HepG2 (cell line): ENCODE results near the gene CBX7. TPM values are rescaled to one million over a fixed set of nuclear protein-coding genes. Genes with fewer than 3 reads are reported as not detected.

Experiments
- ATAC-seq: fragments of 200-7000 bp; cut with Tn5 transposase; 3 replicates; pipeline ENCODE4 v1.9.1; 2020; ENCODE audit warnings: mild to moderate bottlenecking, moderate library complexity
- BruUV-seq: library from RNA; stranded (reverse); fragments of 400-500 nt; replicated peaks from 2 replicates; lab custom pipeline; 2021; lab: Mats Ljungman, UMichigan
- CTCF ChIA-PET: fragments of 300-600 bp; formaldehyde crosslinking; extraction: SDS; loops from one replicate; lab custom pipeline; 2021; ENCODE audit warnings: low total read pairs, inconsistent platforms, low intra/inter-chr PET ratio; lab: Yijun Ruan, JAX
- POLR2A ChIA-PET: fragments of 350-600 bp; sonication (Branson Sonifier 250); formaldehyde crosslinking; loops from one replicate; lab custom pipeline; 2020; ENCODE audit warnings: antibody characterized with exemption, inconsistent platforms; lab: Yijun Ruan, JAX
- DNase-seq: peaks from one replicate; pipeline ENCODE4 v3.0.0-alpha.2; 2015; ENCODE audit warnings: low spot score
- FAIRE-seq: peaks from 3 replicates; lab custom pipeline; 2011; peaks lifted over from hg19 to GRCh38; lab: Jason Lieb, UNC
- H2AFZ ChIP-seq: one replicate; pipeline ENCODE4 v1.6.1; 2011; ENCODE audit warnings: low read length, inconsistent platforms
- H3K27ac ChIP-seq: fragments of 300-600 bp; 3 replicates; pipeline ENCODE4 v1.8.0; 2011; ENCODE audit warnings: mixed run types, mild to moderate bottlenecking, mixed read lengths, low read length, inconsistent platforms; ENCODE audit not compliant: insufficient read depth; ENCODE audit errors: extremely low read length
- H3K27me3 ChIP-seq, 2 experiments: fragments of 200-600 bp in 1 of 2; 2 replicates in 1 of 2; 3 replicates in 1 of 2; pipeline versions ENCODE4 v1.6.0 to v1.8.0; 2011; ENCODE audit warnings: low read length in 2 of 2, mild to moderate bottlenecking in 2 of 2, moderate library complexity in 2 of 2, inconsistent platforms in 1 of 2; ENCODE audit not compliant: insufficient read depth in 2 of 2, control insufficient read depth in 1 of 2
- H3K36me3 ChIP-seq, 2 experiments: fragments of 200-600 bp in 1 of 2; replicated peaks in 1 of 2; 2 replicates in 1 of 2; 3 replicates in 1 of 2; pipeline versions ENCODE4 v1.5.1 to v1.8.0; 2011; ENCODE audit warnings: low read length in 2 of 2, inconsistent platforms in 1 of 2; ENCODE audit not compliant: insufficient read depth in 2 of 2, control insufficient read depth in 1 of 2
- H3K4me1 ChIP-seq: 2 replicates; pipeline ENCODE4 v1.5.1; 2012; ENCODE audit warnings: low read length, inconsistent platforms; ENCODE audit not compliant: insufficient read depth
- H3K4me2 ChIP-seq: 2 replicates; pipeline ENCODE4 v1.6.0; 2011; ENCODE audit warnings: low read depth, low read length, inconsistent platforms
- H3K4me3 ChIP-seq, 3 experiments: fragments of 200-600 bp in 1 of 3; sonication (generic), shearing (Covaris generic) in 1 of 3; replicated peaks in 1 of 3; 2 replicates each; pipeline ENCODE4 v1.5.1; 2011 to 2016; ENCODE audit warnings: low read length in 3 of 3, inconsistent platforms in 2 of 3, low read depth in 2 of 3, mild to moderate bottlenecking in 2 of 3, control low read depth in 1 of 3, mixed read lengths in 1 of 3; ENCODE audit not compliant: insufficient read depth in 1 of 3
- H3K79me2 ChIP-seq: one replicate; pipeline ENCODE4 v1.6.1; 2011; ENCODE audit warnings: low read length, inconsistent platforms; ENCODE audit not compliant: insufficient read depth
- H3K9ac ChIP-seq: 2 replicates; pipeline ENCODE4 v1.6.0; 2011; ENCODE audit warnings: mild to moderate bottlenecking, low read depth, low read length, inconsistent platforms; ENCODE audit not compliant: insufficient read depth
- H3K9me3 ChIP-seq: 2 replicates; pipeline ENCODE4 v1.5.1; 2012; ENCODE audit warnings: mild to moderate bottlenecking, low read length
- H4K20me1 ChIP-seq: 2 replicates; pipeline ENCODE4 v1.6.0; 2011; ENCODE audit warnings: inconsistent platforms, mild to moderate bottlenecking, low read length, moderate library complexity; ENCODE audit not compliant: insufficient read depth
- DNMT3B ChIP-seq: conservative IDR thresholded peaks from 2 replicates; pipeline ENCODE4 v1.6.1; 2016; ENCODE audit warnings: missing biosample characterization, control low read depth
- DR1 ChIP-seq: sonication (generic); formaldehyde crosslinking; IDR thresholded peaks from 2 replicates; pipeline ENCODE4 v1.8.0; 2021; ENCODE audit warnings: mild to moderate bottlenecking, missing genetic modification reagents, inconsistent platforms
- KAT7 ChIP-seq: IDR thresholded peaks from 2 replicates; pipeline ENCODE4 v1.6.1; 2018; ENCODE audit warnings: borderline replicate concordance, missing compliant biosample characterization
- PCBP2 ChIP-seq: fragments of 200-400 bp; formaldehyde crosslinking; optimal IDR thresholded peaks from 2 replicates; pipeline ENCODE3; 2018; ENCODE audit warnings: low read length, low read depth; ENCODE audit not compliant: poor library complexity, severe bottlenecking
- RORA ChIP-seq: sonication (generic); formaldehyde crosslinking; IDR thresholded peaks from 2 replicates; pipeline ENCODE4 v1.5.0; 2020; ENCODE audit warnings: mild to moderate bottlenecking, missing genetic modification reagents, moderate library complexity
- SAFB2 ChIP-seq: sonication (generic); formaldehyde crosslinking; IDR thresholded peaks from 2 replicates; pipeline ENCODE4 v1.5.1; 2020; ENCODE audit warnings: missing genetic modification reagents, low read depth, mild to moderate bottlenecking, borderline replicate concordance
- ZNF235 ChIP-seq: sonication (generic); formaldehyde crosslinking; IDR thresholded peaks from 2 replicates; pipeline ENCODE4 v1.8.1; 2023; ENCODE audit warnings: mild to moderate bottlenecking, missing genetic modification reagents, borderline replicate concordance
- ZNF703 ChIP-seq: sonication (generic); formaldehyde crosslinking; IDR thresholded peaks from 2 replicates; pipeline ENCODE4 v1.5.1; 2020; ENCODE audit warnings: missing genetic modification reagents, mild to moderate bottlenecking, moderate library complexity, borderline replicate concordance
- ZNF710 ChIP-seq: sonication (generic); formaldehyde crosslinking; IDR thresholded peaks from 2 replicates; pipeline ENCODE4 v1.5.0; 2020; ENCODE audit warnings: mild to moderate bottlenecking, missing genetic modification reagents, borderline replicate concordance
- ZNF768 ChIP-seq: sonication (generic); formaldehyde crosslinking; IDR thresholded peaks from 2 replicates; pipeline ENCODE4 v1.4.0; 2020; ENCODE audit warnings: missing genetic modification reagents
- ZNF841 ChIP-seq: sonication (generic); formaldehyde crosslinking; IDR thresholded peaks from 2 replicates; pipeline ENCODE4 v1.8.1; 2023; ENCODE audit warnings: missing genetic modification reagents, borderline replicate concordance
- WGBS: methylation state at CpG from one replicate; pipeline ENCODE4 v1.1.6; 2017; ENCODE audit warnings: low lambda C conversion rate; 5-methylcytosine and 5-hydroxymethylcytosine counted together
- in situ Hi-C: cut with HindIII; loops from 2 replicates; pipeline ENCODE4 v1.10.0; 2017; ENCODE audit warnings: low pct_unique_long_range_greater_than_20kb; ENCODE audit not compliant: extremely low pct_ligation_motif_present
- intact Hi-C: fragments of 100-400 bp; cut with micrococcal nuclease; formaldehyde crosslinking; loops from one replicate; pipeline ENCODE4 v1.10.0; 2022; ENCODE audit not compliant: unreplicated experiment
- polyA plus RNA-seq, 8 experiments: library from polyadenylated mRNA; depleted of rRNA in 3 of 8; stranded (reverse) in 7 of 8; unstranded in 1 of 8; fragments of >200 nt; fragmentation: Illumina TruSeq in 4 of 8; extraction: Trizol in 4 of 8; gene quantifications; 2 replicates each; pipeline versions ENCODE4 v1.2.1 to v1.2.3, GENCODE V29; 2011 to 2016; ENCODE audit warnings: low read depth in 4 of 8, missing spikeins in 1 of 8, mixed read lengths in 1 of 8; ENCODE audit not compliant: insufficient read depth in 1 of 8
- total RNA-seq, 5 experiments: library from RNA; depleted of rRNA; stranded (reverse); fragments of >200 nt; fragmentation: Illumina TruSeq; extraction: Trizol; gene quantifications; 2 replicates each; pipeline ENCODE4 v1.2.3, GENCODE V29; 2016; ENCODE audit warnings: low read depth in 1 of 5
- TF ChIP-seq, protein P1 (sequence below): sonication (generic); formaldehyde crosslinking; IDR thresholded peaks from 2 replicates; pipeline ENCODE4 v1.5.1; 2020; ENCODE audit warnings: missing genetic modification reagents, mild to moderate bottlenecking, borderline replicate concordance

Gene CBX7
- total and polyA plus RNA-seq, 2 of the 13 experiments (the other 11 are each of a cell fraction or from before 2014, with no cell fraction given), result 0.35 to 4.9 TPM

GRCh38 chr22:39122772-39123470, 29.6 kb downstream of the CBX7 start (continued):
- no peak for TF ChIP-seq DR1 (CRISPR knock-in tag)
- TF ChIP-seq ZNF841 (CRISPR knock-in tag), result no peak
- TF ChIP-seq ZNF768, result no peak
- TF ChIP-seq KAT7 (CRISPR knock-in tag), result no peak
- no peak for TF ChIP-seq ZNF235 (CRISPR knock-in tag)
- TF ChIP-seq, protein P1, sequence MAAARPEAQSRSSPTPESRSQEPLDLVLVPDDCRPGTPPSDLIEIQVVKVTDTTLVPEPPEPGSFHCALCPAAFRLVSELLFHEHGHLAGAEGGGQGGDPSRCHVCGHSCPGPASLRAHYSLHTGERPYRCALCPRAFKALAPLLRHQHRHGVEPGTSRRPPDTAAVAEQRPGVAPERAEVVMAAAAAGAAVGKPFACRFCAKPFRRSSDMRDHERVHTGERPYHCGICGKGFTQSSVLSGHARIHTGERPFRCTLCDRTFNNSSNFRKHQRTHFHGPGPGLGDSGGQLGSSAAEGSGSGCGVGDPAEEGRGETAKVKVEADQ, result no peak
- TF ChIP-seq ZNF710 (CRISPR knock-in tag), result no peak
- TF ChIP-seq RORA (CRISPR knock-in tag), result no peak

DNA sequence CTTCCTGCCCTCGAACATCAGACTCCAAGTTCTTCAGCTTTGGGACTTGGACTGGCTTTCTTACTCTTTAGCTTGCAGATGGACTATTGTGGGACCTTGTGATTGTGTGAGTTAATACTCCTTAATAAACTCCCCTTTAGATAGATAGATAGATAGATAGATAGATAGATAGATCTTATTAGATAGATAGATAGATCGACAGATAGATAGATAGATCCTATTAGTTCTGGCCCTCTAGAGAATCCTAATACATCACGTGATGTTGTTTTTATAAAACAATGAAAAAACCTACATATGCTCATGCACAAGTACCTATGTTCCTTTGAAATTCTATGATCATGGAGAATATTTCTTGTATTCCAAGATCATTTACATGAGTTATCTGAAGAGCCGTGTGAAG, 31.5 kb downstream of the CBX7 start:
- in situ Hi-C loops, result loop anchor here (10.0 kb wide), 1 partner anchor 246 kb away; the partner anchor contains the start of gene CBX6
- POLR2A ChIA-PET, result no interaction called here
- Histone ChIP-seq H2AFZ (no peak overlapping the region), H3K4me3 (no peak overlapping the region), H3K27ac (no peak overlapping the region), H4K20me1 (no peaks in the 10 kb centered on the region), H3K36me3 (no peaks in the 10 kb centered on the region), H3K9me3 (no peaks in the 10 kb centered on the region), H3K27me3 (peaks cover 0 to 1% of the 10 kb centered on the region in 2 experiments; a peak in 1 of 5 replicates), H3K9ac (no peak overlapping the region), H3K4me1 (0 out of 2 replicates have a peak, but pooled peaks cover 6% of the 10 kb centered on the region), H3K79me2 (no peaks in the 10 kb centered on the region), H3K4me2 (no peak overlapping the region)
- DNase-seq (no peak), FAIRE-seq (no peak), ATAC-seq (no peak)
- intact Hi-C loops, result no loop called here
- no TSS peak for BruUV-seq
- WGBS, result 23% methylated on average over 4 of the region's 4 CpGs
- CTCF ChIA-PET, result interaction anchor here (0.8 to 2.7 kb wide), 2 partner anchors 113 to 251 kb away, joined by 3 to 9 read pairs; no protein-coding TSS in a partner anchor
- TF ChIP-seq DNMT3B (CRISPR knock-in tag), result no peak
- no peak for TF ChIP-seq ZNF703 (CRISPR knock-in tag)
- no peak for TF ChIP-seq SAFB2 (CRISPR knock-in tag)
- TF ChIP-seq PCBP2, result no peak
